ENCODE measurements around the gene EIF3I.
"Not testable (repeated sequence)": the region's sequence is repeated elsewhere in the genome, so short reads cannot be mapped to it uniquely, and the experiment has no call there.

Gene EIF3I

GRCh38 chr1:32255072-32256071, 33.2 kb downstream of the EIF3I start:
- Mint-ChIP-seq H3K27ac (peak overlapping the region; percentile 90), H3K36me3 (ENCODE audit: low read depth) (peaks cover 58% of the 10 kb centered on the region), H3K9me3 (no peaks in the 10 kb centered on the region), H3K4me3 (peak overlapping the region; percentile 88), H3K27me3 (ENCODE audit: low read depth) (no peaks in the 10 kb centered on the region), H3K4me1 (ENCODE audit: low read depth) (peaks cover 38% of the 10 kb centered on the region)
- peak; percentile 37 for DNase-seq (ENCODE audit: low spot score)

GRCh38 chr1:32256473-32257226, 34.4 kb downstream of the EIF3I start:
- peaks cover 61% of the 10 kb centered on the region for H3K36me3 Mint-ChIP-seq (ENCODE audit: low read depth)

GRCh38 chr1:32257227-32257508, 35.0 kb downstream of the EIF3I start:
- Mint-ChIP-seq H3K4me3 (peak overlapping the region; percentile 72), H3K4me1 (ENCODE audit: low read depth) (peaks cover 36% of the 10 kb centered on the region), H3K9me3 (no peaks in the 10 kb centered on the region), H3K27me3 (ENCODE audit: low read depth) (no peaks in the 10 kb centered on the region), H3K36me3 (ENCODE audit: low read depth) (peaks cover 56% of the 10 kb centered on the region), H3K27ac (peak overlapping the region; percentile 85)
- DNase-seq (ENCODE audit: low spot score): no peak

More at GRCh38 chr1:32256473-32257226, 34.4 kb downstream of the EIF3I start:
- Mint-ChIP-seq H3K27ac (peak overlapping the region; percentile 85), H3K4me1 (ENCODE audit: low read depth) (peaks cover 36% of the 10 kb centered on the region), H3K4me3 (peak overlapping the region; percentile 72), H3K9me3 (no peaks in the 10 kb centered on the region), H3K27me3 (ENCODE audit: low read depth) (no peaks in the 10 kb centered on the region)
- peak; percentile 28 for DNase-seq (ENCODE audit: low spot score)

- DNase-seq (ENCODE audit: low spot score); H3K9me3 Mint-ChIP-seq; H3K4me3 Mint-ChIP-seq; H3K27me3 Mint-ChIP-seq (ENCODE audit: low read depth); H3K27ac Mint-ChIP-seq: not testable (repeated sequence)
- H3K36me3 Mint-ChIP-seq (ENCODE audit: low read depth): peaks cover 41% of the 10 kb centered on the region
- peaks cover 36% of the 10 kb centered on the region for H3K4me1 Mint-ChIP-seq (ENCODE audit: low read depth)
Observed at GRCh38 chr1:32263236-32263593, 41.0 kb downstream of the EIF3I start.

GRCh38 chr1:32263744-32264143, 41.5 kb downstream of the EIF3I start:
- Mint-ChIP-seq H3K27ac (peak overlapping the region; percentile 83), H3K27me3 (ENCODE audit: low read depth) (no peaks in the 10 kb centered on the region), H3K36me3 (ENCODE audit: low read depth) (peaks cover 41% of the 10 kb centered on the region), H3K9me3 (peaks cover 3% of the 10 kb centered on the region), H3K4me3 (peak overlapping the region; percentile 56), H3K4me1 (ENCODE audit: low read depth) (peaks cover 36% of the 10 kb centered on the region)
- no peak for DNase-seq (ENCODE audit: low spot score)

- peak overlapping the region; percentile 41 for H3K4me3 Mint-ChIP-seq
- H3K9me3 Mint-ChIP-seq: peaks cover 3% of the 10 kb centered on the region
- H3K36me3 Mint-ChIP-seq (ENCODE audit: low read depth): peaks cover 38% of the 10 kb centered on the region
- peaks cover 37% of the 10 kb centered on the region for H3K4me1 Mint-ChIP-seq (ENCODE audit: low read depth)
- H3K27me3 Mint-ChIP-seq (ENCODE audit: low read depth): no peaks in the 10 kb centered on the region
- peak overlapping the region; percentile 74 for H3K27ac Mint-ChIP-seq
- no peak for DNase-seq (ENCODE audit: low spot score)
Observed at GRCh38 chr1:32265846-32266245, 43.6 kb downstream of the EIF3I start.

- no peak for DNase-seq (ENCODE audit: low spot score)
- Mint-ChIP-seq H3K4me1 (ENCODE audit: low read depth) (peaks cover 48% of the 10 kb centered on the region), H3K27me3 (ENCODE audit: low read depth) (no peaks in the 10 kb centered on the region), H3K4me3 (peak overlapping the region; percentile 90), H3K36me3 (ENCODE audit: low read depth) (peaks cover 46% of the 10 kb centered on the region), H3K9me3 (peaks cover 3% of the 10 kb centered on the region), H3K27ac (peak overlapping the region; percentile 99)
Observed at GRCh38 chr1:32266921-32267591, 44.8 kb downstream of the EIF3I start.

- Mint-ChIP-seq H3K4me1 (ENCODE audit: low read depth) (peaks cover 61% of the 10 kb centered on the region), H3K36me3 (ENCODE audit: low read depth) (peaks cover 51% of the 10 kb centered on the region), H3K9me3 (peaks cover 3% of the 10 kb centered on the region), H3K27ac (peak overlapping the region; percentile 54), H3K4me3 (peak overlapping the region; percentile 57), H3K27me3 (ENCODE audit: low read depth) (no peaks in the 10 kb centered on the region)
- DNase-seq (ENCODE audit: low spot score): no peak
Observed at GRCh38 chr1:32269744-32270143, 47.5 kb downstream of the EIF3I start.

GRCh38 chr1:32272557-32273390, 50.6 kb downstream of the EIF3I start:
- Mint-ChIP-seq H3K4me3 (peak overlapping the region; percentile 81), H3K27ac (peak overlapping the region; percentile 86), H3K36me3 (ENCODE audit: low read depth) (peaks cover 60% of the 10 kb centered on the region), H3K9me3 (no peaks in the 10 kb centered on the region), H3K27me3 (ENCODE audit: low read depth) (no peaks in the 10 kb centered on the region), H3K4me1 (ENCODE audit: low read depth) (peaks cover 47% of the 10 kb centered on the region)
- no peak for DNase-seq (ENCODE audit: low spot score)

- H3K27ac Mint-ChIP-seq: peak overlapping the region; percentile 86
- peaks cover 48% of the 10 kb centered on the region for H3K4me1 Mint-ChIP-seq (ENCODE audit: low read depth)
- no peaks in the 10 kb centered on the region for H3K9me3 Mint-ChIP-seq
- DNase-seq (ENCODE audit: low spot score): peak; percentile 74
- H3K36me3 Mint-ChIP-seq (ENCODE audit: low read depth): peaks cover 66% of the 10 kb centered on the region
- H3K4me3 Mint-ChIP-seq: peak overlapping the region; percentile 81
- no peaks in the 10 kb centered on the region for H3K27me3 Mint-ChIP-seq (ENCODE audit: low read depth)
Observed at GRCh38 chr1:32273391-32274208, 51.4 kb downstream of the EIF3I start.

- peaks cover 52% of the 10 kb centered on the region for H3K4me1 Mint-ChIP-seq (ENCODE audit: low read depth)
- peaks cover 75% of the 10 kb centered on the region for H3K36me3 Mint-ChIP-seq (ENCODE audit: low read depth)
- H3K27me3 Mint-ChIP-seq (ENCODE audit: low read depth): no peaks in the 10 kb centered on the region
- H3K4me3 Mint-ChIP-seq: peak overlapping the region; percentile 5
- no peaks in the 10 kb centered on the region for H3K9me3 Mint-ChIP-seq
- DNase-seq (ENCODE audit: low spot score): no peak
- H3K27ac Mint-ChIP-seq: peak overlapping the region; percentile 86
Observed at GRCh38 chr1:32274646-32275340, 52.6 kb downstream of the EIF3I start.

- Mint-ChIP-seq H3K27ac (no peak overlapping the region), H3K4me3 (no peak overlapping the region), H3K36me3 (ENCODE audit: low read depth) (peaks cover 75% of the 10 kb centered on the region), H3K27me3 (ENCODE audit: low read depth) (no peaks in the 10 kb centered on the region), H3K4me1 (ENCODE audit: low read depth) (peaks cover 50% of the 10 kb centered on the region), H3K9me3 (no peaks in the 10 kb centered on the region)
- DNase-seq (ENCODE audit: low spot score): no peak
Observed at GRCh38 chr1:32275424-32275823, 53.2 kb downstream of the EIF3I start.
